SU-DHL-6 (cell line): ENCODE measurements around the gene RASL11A.

Experiments used
- CTCF ChIP-seq: fragments of 200-600 bp; sonication (generic); IDR thresholded peaks from one replicate; pipeline ENCODE4 v1.5.1; 2017; ENCODE audit warnings: antibody characterized with exemption, mild to moderate bottlenecking, low read length, moderate library complexity; ENCODE audit not compliant: insufficient read depth, poor library complexity, severe bottlenecking
- EZH2phosphoT487 ChIP-seq: fragments of 200-600 bp; sonication (generic), shearing (Covaris generic); conservative IDR thresholded peaks from 2 replicates; pipeline ENCODE4 v1.6.1; 2018; ENCODE audit warnings: mild to moderate bottlenecking, antibody characterized with exemption, low read length, moderate library complexity, mixed read lengths

- TF ChIP-seq EZH2phosphoT487 (no peak), CTCF (no peak)
Measured at GRCh38 chr13:27257233-27257568, 13.4 kb upstream of the RASL11A start.
